CD4-positive, alpha-beta T cell (primary cell): ENCODE results near the gene SLC7A5. TPM values are rescaled to one million over a fixed set of nuclear protein-coding genes. Genes with fewer than 3 reads are reported as not detected.

ENCODE experiments used
- ATAC-seq: fragments of 200-7000 bp; cut with Tn5 transposase; one replicate; pipeline ENCODE4 v1.10.0; 2022; ENCODE audit warnings: mild to moderate bottlenecking; ENCODE audit not compliant: poor library complexity
- CTCF ChIA-PET: fragments of 350-600 bp; sonication (Branson Sonifier 250); formaldehyde crosslinking; loops from one replicate; lab custom pipeline; 2021; ENCODE audit warnings: antibody characterized with exemption, inconsistent platforms; lab: Charles Lee
- POLR2A ChIA-PET: fragments of 350-600 bp; sonication (Branson Sonifier 250); formaldehyde crosslinking; loops from one replicate; lab custom pipeline; 2021; ENCODE audit warnings: antibody characterized with exemption, inconsistent platforms; lab: Charles Lee
- DNase-seq, 14 experiments: peaks; one replicate each; pipeline ENCODE4 v3.0.0-alpha.2; 2013 to 2020; ENCODE audit warnings: mixed read lengths in 2 of 14
- H3K27ac ChIP-seq, 2 donors: one replicate each; pipeline versions ENCODE4 v1.5.1 to v1.7.0; 2013; ENCODE audit warnings: low read length in 2 of 2, low read depth in 1 of 2, mild to moderate bottlenecking in 1 of 2
- H3K27me3 ChIP-seq, 2 experiments: 1 replicate in 1 of 2; 2 replicates in 1 of 2; pipeline versions ENCODE4 v1.6.1 to v1.7.0; 2013; ENCODE audit warnings: low read length in 2 of 2, control low read depth in 1 of 2, mild to moderate bottlenecking in 1 of 2, moderate library complexity in 1 of 2; ENCODE audit not compliant: insufficient read depth in 2 of 2, control insufficient read depth in 1 of 2
- H3K36me3 ChIP-seq: one replicate; pipeline ENCODE4 v1.6.1; 2013; ENCODE audit warnings: low read length, control low read depth; ENCODE audit not compliant: insufficient read depth
- H3K4me1 ChIP-seq: one replicate; pipeline ENCODE4 v1.6.1; 2013; ENCODE audit warnings: low read length, control low read depth; ENCODE audit not compliant: insufficient read depth
- H3K4me3 ChIP-seq: one replicate; pipeline ENCODE4 v1.5.1; 2013; ENCODE audit warnings: mild to moderate bottlenecking, low read length, moderate library complexity
- H3K9me3 ChIP-seq, 2 experiments: 1 replicate in 1 of 2; 2 replicates in 1 of 2; pipeline versions ENCODE4 v1.6.1 to v1.7.0; 2013; ENCODE audit warnings: low read length in 2 of 2, mild to moderate bottlenecking in 2 of 2, control low read depth in 1 of 2, moderate library complexity in 1 of 2; ENCODE audit not compliant: control insufficient read depth in 1 of 2, insufficient read depth in 1 of 2
- H3K27ac Mint-ChIP-seq: one replicate; pipeline ENCODE4 v1.8.0; 2020; ENCODE audit warnings: mixed read lengths
- H3K27me3 Mint-ChIP-seq: one replicate; pipeline ENCODE4 v1.8.0; 2021; ENCODE audit warnings: mixed read lengths
- H3K36me3 Mint-ChIP-seq: one replicate; pipeline ENCODE4 v1.8.0; 2021; ENCODE audit warnings: low read depth, mixed read lengths
- H3K4me1 Mint-ChIP-seq: one replicate; pipeline ENCODE4 v1.8.0; 2021; ENCODE audit warnings: low read depth, mixed read lengths
- H3K4me3 Mint-ChIP-seq: one replicate; pipeline ENCODE4 v1.8.0; 2020; ENCODE audit warnings: mild to moderate bottlenecking, mixed read lengths
- H3K9me3 Mint-ChIP-seq: one replicate; pipeline ENCODE4 v1.8.0; 2020; ENCODE audit warnings: mixed read lengths
- CTCF ChIP-seq: fragments of 200-600 bp; IDR thresholded peaks from one replicate; pipeline ENCODE4 v1.8.0; 2022; ENCODE audit warnings: antibody characterized with exemption, mild to moderate bottlenecking
- intact Hi-C, 2 experiments: fragments of 100-400 bp; cut with DNase I in 1 of 2; cut with micrococcal nuclease in 1 of 2; formaldehyde crosslinking; loops; one replicate each; pipeline versions ENCODE4 v1.15.1 to v1.9.0; 2023 to 2025; cut with DNase I, micrococcal nuclease
- total RNA-seq, 174 experiments: library from RNA in 2 of 174; stranded (reverse) in 2 of 174; gene quantifications; one replicate each; pipeline ENCODE4 v1.2.3 and lab custom pipeline; 2021 to 2026

SLC7A5 gene
- total RNA-seq, 2 experiments from 2014 or later: 80.3 to 85.3 TPM

DNA sequence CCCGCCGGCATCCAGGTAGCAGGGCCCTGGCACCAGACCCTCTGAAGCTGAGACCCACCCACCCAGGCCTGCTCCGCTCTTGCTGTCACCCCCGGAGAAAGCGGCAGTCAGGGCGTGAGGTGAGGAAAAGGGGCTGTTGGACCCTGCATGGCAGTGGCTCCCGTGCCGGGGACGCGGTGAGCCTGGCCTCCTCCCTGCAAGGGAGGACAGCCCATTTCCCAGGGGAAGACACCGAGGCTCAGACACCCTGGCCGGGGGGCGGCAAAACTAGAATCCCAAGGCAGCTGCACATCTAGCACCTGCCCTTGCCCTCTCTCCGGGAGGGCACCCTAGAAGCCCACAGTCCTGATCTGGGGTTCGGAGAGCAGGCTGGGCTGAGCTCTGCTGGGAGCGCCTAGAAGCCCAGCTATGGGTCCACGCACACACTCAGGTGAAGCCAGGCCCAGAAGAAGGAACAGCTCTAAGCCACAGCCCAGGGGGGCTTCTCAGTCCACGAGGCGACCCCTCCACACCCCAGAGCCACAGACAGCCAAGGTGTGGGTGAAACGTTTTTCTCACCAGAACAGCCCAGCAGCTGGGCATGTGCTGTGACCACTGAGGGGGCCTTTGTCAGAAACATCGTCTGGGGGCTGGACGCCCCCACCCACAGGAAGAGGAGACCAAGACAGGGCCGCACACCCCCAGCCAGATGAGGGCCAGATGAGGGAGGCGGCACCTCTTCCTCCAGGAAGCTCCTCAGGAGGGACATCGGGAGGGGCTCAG is 22.4 kb downstream of the SLC7A5 start:
- Mint-ChIP-seq H3K4me1 (peaks cover 6% of the 10 kb centered on the region), H3K9me3 (no peaks in the 10 kb centered on the region), H3K4me3 (no peak overlapping the region), H3K27ac (no peak overlapping the region), H3K36me3 (peaks cover 10% of the 10 kb centered on the region), H3K27me3 (no peaks in the 10 kb centered on the region)
- CTCF ChIA-PET: interaction anchor here (1.2 to 1.9 kb wide), 2 partner anchors 25 to 68 kb away, joined by 4 to 9 read pairs; no protein-coding TSS in a partner anchor
- no peaks in the 10 kb centered on the region for H3K9me3 ChIP-seq
- no peaks in the 10 kb centered on the region for H3K27me3 ChIP-seq
- no peak for DNase-seq
- no peak overlapping the region for H3K27ac ChIP-seq
- H3K36me3 ChIP-seq: peaks cover 17% of the 10 kb centered on the region
- peaks cover 19% of the 10 kb centered on the region for H3K4me1 ChIP-seq
- H3K4me3 ChIP-seq: no peak overlapping the region
- no peak for ATAC-seq
- TF ChIP-seq CTCF: no peak
- POLR2A ChIA-PET: interaction anchor here (1.0 kb wide), 1 partner anchor 22 kb away, joined by 4 read pairs; the partner anchor contains the start of gene SLC7A5
- intact Hi-C loops: no loop called here

DNA sequence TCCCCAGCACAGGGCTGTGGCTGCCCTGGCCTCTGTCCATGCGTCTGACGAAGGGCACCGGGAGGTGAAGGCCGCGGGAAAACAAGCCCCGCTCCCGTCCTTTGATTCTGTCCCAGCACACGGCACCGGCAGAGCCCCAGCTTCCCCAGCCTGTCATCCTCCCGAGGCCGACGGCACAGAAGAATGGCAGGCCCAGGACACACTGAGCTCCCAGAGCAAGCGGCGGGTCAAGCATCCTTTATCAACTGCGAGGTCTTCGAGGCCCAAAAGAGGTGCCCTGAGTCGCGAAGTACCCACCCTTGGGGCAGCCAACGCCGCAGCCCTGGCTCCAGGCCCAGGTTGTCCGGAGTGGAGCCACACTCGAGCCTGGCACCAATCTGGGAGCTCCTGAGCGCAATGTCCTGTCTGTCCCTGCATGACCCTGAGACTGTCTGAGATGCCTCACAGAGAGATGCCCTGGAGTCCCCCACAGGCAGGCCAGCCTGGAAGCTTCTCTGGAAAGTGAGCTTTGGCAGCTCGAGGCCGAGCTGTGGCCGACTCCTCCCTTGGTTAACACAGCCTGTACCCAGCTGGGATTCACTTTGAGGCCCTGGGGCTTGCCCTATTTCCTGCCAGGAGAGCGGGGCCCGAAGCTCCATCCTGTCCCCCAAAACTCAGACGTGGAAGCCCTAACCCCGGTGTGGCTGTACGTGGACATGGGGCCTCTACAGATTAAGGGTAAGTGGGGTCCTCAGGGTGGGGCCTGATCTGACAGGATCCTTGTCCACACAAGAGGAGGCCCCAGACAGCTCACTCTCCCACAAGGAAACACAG is 23.3 kb downstream of the SLC7A5 start:
- POLR2A ChIA-PET: interaction anchor here (1.0 kb wide), 1 partner anchor 23 kb away, joined by 4 read pairs; the partner anchor contains the start of gene SLC7A5
- intact Hi-C loops: loop anchor here in 1 of 2 experiments (2.0 kb wide), 1 partner anchor 25 kb away; no protein-coding TSS in a partner anchor
- H3K27ac Mint-ChIP-seq: no peak overlapping the region

More for the DNA sequence above, 23.3 kb downstream of the SLC7A5 start:
- Histone ChIP-seq H3K4me1 (peaks cover 19% of the 10 kb centered on the region), H3K4me3 (no peak overlapping the region), H3K27ac (no peak overlapping the region), H3K36me3 (peaks cover 14% of the 10 kb centered on the region), H3K27me3 (no peaks in the 10 kb centered on the region), H3K9me3 (no peaks in the 10 kb centered on the region)
- no peak for DNase-seq
- no peak overlapping the region for H3K4me3 Mint-ChIP-seq
- no peak for ATAC-seq
- H3K27me3 Mint-ChIP-seq: no peaks in the 10 kb centered on the region
- peaks cover 6% of the 10 kb centered on the region for H3K4me1 Mint-ChIP-seq
- no peaks in the 10 kb centered on the region for H3K9me3 Mint-ChIP-seq
- CTCF ChIA-PET: interaction anchor here (1.9 to 2.1 kb wide), 2 partner anchors 25 to 67 kb away, joined by 7 to 9 read pairs; no protein-coding TSS in a partner anchor
- TF ChIP-seq CTCF: no peak
- H3K36me3 Mint-ChIP-seq: peaks cover 9% of the 10 kb centered on the region
